GM12878 (cell line): ENCODE results near the gene BNIP2. TPM values are rescaled to one million over a fixed set of nuclear protein-coding genes. Genes with fewer than 3 reads are reported as not detected.

Experiments
- ASH2L ChIP-seq: fragments of 300-600, 200-600 bp; sonication (generic); IDR thresholded peaks from 2 replicates; pipeline ENCODE4 v1.6.1; 2017; ENCODE audit warnings: low read depth, mild to moderate bottlenecking, borderline replicate concordance
- BACH1 ChIP-seq: fragments of 450-650 bp; IDR thresholded peaks from 2 replicates; pipeline ENCODE4 v1.6.1; 2017; ENCODE audit warnings: mild to moderate bottlenecking, borderline replicate concordance
- CBFB ChIP-seq: IDR thresholded peaks from 2 replicates; pipeline ENCODE4 v1.6.1; 2016; ENCODE audit warnings: antibody characterized with exemption, low read depth
- CEBPB ChIP-seq, 2 experiments: fragments of 150-350 bp in 1 of 2; IDR thresholded peaks; 2 replicates each; pipeline ENCODE4 v1.6.1; 2012 to 2014; ENCODE audit warnings: low read depth in 2 of 2, low read length in 2 of 2, borderline replicate concordance in 1 of 2, inconsistent platforms in 1 of 2
- CHD2 ChIP-seq: IDR thresholded peaks from 2 replicates; pipeline ENCODE4 v1.6.1; 2011; ENCODE audit warnings: low read depth, low read length, improper control_type of control experiment, borderline replicate concordance
- CREB1 ChIP-seq: IDR thresholded peaks from 2 replicates; pipeline ENCODE4 v1.6.1; 2012; ENCODE audit warnings: low read depth, mild to moderate bottlenecking, inconsistent platforms
- EGR1 ChIP-seq, 2 experiments: IDR thresholded peaks; 1 replicate in 1 of 2; 2 replicates in 1 of 2; pipeline ENCODE4 v1.6.1; 2011 to 2012; ENCODE audit warnings: low read depth in 2 of 2, low read length in 2 of 2, borderline replicate concordance in 1 of 2, mild to moderate bottlenecking in 1 of 2, moderate library complexity in 1 of 2
- FOXM1 ChIP-seq: IDR thresholded peaks from 2 replicates; pipeline ENCODE4 v1.6.1; 2012; ENCODE audit warnings: low read depth, mild to moderate bottlenecking, inconsistent platforms, low read length, moderate library complexity
- HDAC6 ChIP-seq: fragments of 200-600 bp; sonication (generic); IDR thresholded peaks from one replicate; pipeline ENCODE4 v1.8.0; 2017; ENCODE audit warnings: antibody characterized with exemption; ENCODE audit not compliant: unreplicated experiment
- IKZF1 ChIP-seq: fragments of 450-650 bp; conservative IDR thresholded peaks from 2 replicates; pipeline ENCODE4 v1.6.1; 2017; ENCODE audit warnings: antibody characterized with exemption, mild to moderate bottlenecking
- JUND ChIP-seq: IDR thresholded peaks from 2 replicates; pipeline ENCODE4 v1.6.1; 2012; ENCODE audit warnings: low read depth, mild to moderate bottlenecking, low read length, improper control_type of control experiment, moderate library complexity
- MYB ChIP-seq: fragments of 150-350 bp; IDR thresholded peaks from 2 replicates; pipeline ENCODE4 v1.6.1; 2014; ENCODE audit warnings: mild to moderate bottlenecking, low read depth, low read length, borderline replicate concordance
- NFIC ChIP-seq: IDR thresholded peaks from 2 replicates; pipeline ENCODE4 v1.6.1; 2012; ENCODE audit warnings: low read depth, mild to moderate bottlenecking, inconsistent platforms, low read length, moderate library complexity
- NFXL1 ChIP-seq: fragments of 450-650 bp; IDR thresholded peaks from 2 replicates; pipeline ENCODE4 v1.6.1; 2017; ENCODE audit warnings: antibody characterized with exemption, mild to moderate bottlenecking, borderline replicate concordance
- NR2C1 ChIP-seq: fragments of 450-650 bp; IDR thresholded peaks from 2 replicates; pipeline ENCODE4 v1.6.1; 2017; ENCODE audit warnings: antibody characterized with exemption, mild to moderate bottlenecking, moderate library complexity
- NRF1 ChIP-seq: conservative IDR thresholded peaks from 2 replicates; pipeline ENCODE4 v1.6.1; 2011; ENCODE audit warnings: mild to moderate bottlenecking, low read depth, low read length, improper control_type of control experiment
- POLR2AphosphoS5 ChIP-seq: IDR thresholded peaks from 2 replicates; pipeline ENCODE4 v1.6.1; 2011; ENCODE audit warnings: mild to moderate bottlenecking, low read length, inconsistent platforms
- RAD21 ChIP-seq: IDR thresholded peaks from 2 replicates; pipeline ENCODE4 v1.6.1; 2011; ENCODE audit warnings: mild to moderate bottlenecking, low read depth, low read length, moderate library complexity; ENCODE audit not compliant: insufficient read depth
- SUPT20H ChIP-seq: IDR thresholded peaks from 2 replicates; pipeline ENCODE4 v1.6.1; 2011; ENCODE audit warnings: low read depth, mild to moderate bottlenecking, low read length, moderate library complexity, borderline replicate concordance; ENCODE audit not compliant: control insufficient read depth
- SUZ12 ChIP-seq: fragments of 200-600 bp; sonication (generic); IDR thresholded peaks from one replicate; pipeline ENCODE4 v1.6.1; 2018; ENCODE audit warnings: antibody characterized with exemption, mild to moderate bottlenecking; ENCODE audit not compliant: unreplicated experiment
- ZBED1 ChIP-seq: IDR thresholded peaks from 2 replicates; pipeline ENCODE4 v1.6.1; 2016; ENCODE audit warnings: borderline replicate concordance
- ZBTB40 ChIP-seq: fragments of 450-650 bp; IDR thresholded peaks from 2 replicates; pipeline ENCODE4 v1.6.1; 2016; ENCODE audit warnings: mild to moderate bottlenecking, moderate library complexity, borderline replicate concordance
- polyA plus RNA-seq, 11 experiments: library from polyadenylated mRNA; depleted of rRNA in 4 of 11; unstranded in 6 of 11; stranded (reverse) in 5 of 11; fragments of >200 nt; fragmentation: Nextera tagmentation in 4 of 11; fragmentation: Illumina TruSeq in 1 of 11; extraction: Ambion mirVana in 4 of 11; extraction: Trizol in 1 of 11; gene quantifications; 1 replicate in 1 of 11; 2 replicates in 10 of 11; pipeline versions ENCODE4 v1.2.1 to v1.2.3, GENCODE V29; 2011 to 2016; ENCODE audit warnings: inconsistent platforms in 2 of 11, missing spikeins in 2 of 11, low read depth in 1 of 11
- total RNA-seq, 4 experiments: library from RNA; depleted of rRNA in 3 of 4; stranded (reverse); fragments of >200 nt in 3 of 4; fragmentation: Illumina TruSeq in 1 of 4; extraction: Trizol in 1 of 4; gene quantifications; 2 replicates each; pipeline versions ENCODE4 v1.2.1 to v1.2.3, GENCODE V29; 2013 to 2021
- TF ChIP-seq, protein P1 (sequence below): IDR thresholded peaks from 2 replicates; pipeline ENCODE4 v1.6.1; 2011; ENCODE audit warnings: borderline replicate concordance, low read depth, mild to moderate bottlenecking, moderate library complexity, mixed read lengths, low read length; ENCODE audit not compliant: insufficient read depth; ENCODE audit errors: extremely low read length
- TF ChIP-seq, protein P2 (sequence below): fragments of 450-650 bp; IDR thresholded peaks from 2 replicates; pipeline ENCODE4 v1.6.1; 2016; ENCODE audit warnings: mild to moderate bottlenecking

The BNIP2 gene
- total and polyA plus RNA-seq, 10 of the 15 experiments (the other 5 are each of a cell fraction or from before 2014, with no cell fraction given) = 29.9 to 122 (median 67.7) TPM

DNA sequence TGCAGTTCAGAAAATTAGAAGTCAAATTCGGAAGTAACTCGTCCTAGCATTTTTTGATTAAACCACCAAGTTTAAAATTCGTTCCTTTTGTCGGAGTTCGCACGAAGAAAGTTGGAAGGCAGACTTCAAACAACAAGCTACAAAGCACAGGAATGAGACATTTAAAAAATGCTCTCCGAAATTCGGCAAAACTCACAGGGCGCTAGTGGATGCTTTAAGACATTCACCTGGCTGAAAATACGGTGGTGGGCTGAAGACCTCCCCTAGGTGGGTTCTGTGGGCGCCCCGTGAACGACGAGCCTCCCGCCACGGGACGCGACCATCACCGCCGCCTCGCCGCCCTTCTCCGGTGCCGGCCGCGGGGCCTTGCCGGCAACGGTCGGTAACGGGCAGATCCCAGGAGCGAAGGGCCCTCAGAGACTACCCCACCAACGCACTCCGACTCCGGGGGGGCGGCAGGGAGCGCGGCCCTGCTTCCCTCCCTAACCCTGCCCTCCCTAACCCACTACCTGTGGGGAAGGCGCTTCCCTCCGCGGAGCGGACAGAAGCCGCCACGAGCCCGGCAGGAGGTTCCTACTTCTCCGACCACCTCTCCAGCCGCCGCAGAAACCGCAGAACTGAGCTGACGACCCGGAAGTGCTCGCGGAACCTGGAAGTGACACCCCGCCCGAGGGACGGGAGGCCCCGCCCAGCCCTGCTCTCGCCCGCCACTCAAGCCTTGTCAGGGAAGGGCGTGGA lies 32.1 kb downstream of the BNIP2 start, which contains the start of gene GTF2A2 (continued):
- peak; percentile 58; the same call in 1 of the 2 replicates for TF ChIP-seq CREB1
- TF ChIP-seq IKZF1 = peak; percentile 91
- TF ChIP-seq NFXL1 = no peak
- peak; percentile 86 for TF ChIP-seq POLR2AphosphoS5
- TF ChIP-seq MYB = no peak
- peak; percentile 32; the same call in 1 of the 2 replicates for TF ChIP-seq CHD2
- TF ChIP-seq HDAC6 = no peak
- TF ChIP-seq NFIC = 0 out of 2 replicates have a peak, but pooled peaks have one; percentile 12
- TF ChIP-seq FOXM1 = 0 out of 2 replicates have a peak, but pooled peaks have one; percentile 20
- TF ChIP-seq CBFB = peak; percentile 99
- TF ChIP-seq RAD21 = no peak
- TF ChIP-seq JUND = no peak
- peak; percentile 97 for TF ChIP-seq NR2C1
- peak; percentile 74 for TF ChIP-seq BACH1
- no peak for TF ChIP-seq SUPT20H
- no peak for TF ChIP-seq NRF1
- TF ChIP-seq, protein P1, sequence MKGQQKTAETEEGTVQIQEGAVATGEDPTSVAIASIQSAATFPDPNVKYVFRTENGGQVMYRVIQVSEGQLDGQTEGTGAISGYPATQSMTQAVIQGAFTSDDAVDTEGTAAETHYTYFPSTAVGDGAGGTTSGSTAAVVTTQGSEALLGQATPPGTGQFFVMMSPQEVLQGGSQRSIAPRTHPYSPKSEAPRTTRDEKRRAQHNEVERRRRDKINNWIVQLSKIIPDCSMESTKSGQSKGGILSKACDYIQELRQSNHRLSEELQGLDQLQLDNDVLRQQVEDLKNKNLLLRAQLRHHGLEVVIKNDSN = no peak
- no peak for TF ChIP-seq ZBED1
- TF ChIP-seq CEBPB (IDR thresholded peaks at IDR 0.05; ENCODE audit: borderline replicate concordance in 1 of 2, low read depth in 2 of 2, low read length in 2 of 2) = no peak
- TF ChIP-seq SUZ12 = no peak
- TF ChIP-seq, protein P2, sequence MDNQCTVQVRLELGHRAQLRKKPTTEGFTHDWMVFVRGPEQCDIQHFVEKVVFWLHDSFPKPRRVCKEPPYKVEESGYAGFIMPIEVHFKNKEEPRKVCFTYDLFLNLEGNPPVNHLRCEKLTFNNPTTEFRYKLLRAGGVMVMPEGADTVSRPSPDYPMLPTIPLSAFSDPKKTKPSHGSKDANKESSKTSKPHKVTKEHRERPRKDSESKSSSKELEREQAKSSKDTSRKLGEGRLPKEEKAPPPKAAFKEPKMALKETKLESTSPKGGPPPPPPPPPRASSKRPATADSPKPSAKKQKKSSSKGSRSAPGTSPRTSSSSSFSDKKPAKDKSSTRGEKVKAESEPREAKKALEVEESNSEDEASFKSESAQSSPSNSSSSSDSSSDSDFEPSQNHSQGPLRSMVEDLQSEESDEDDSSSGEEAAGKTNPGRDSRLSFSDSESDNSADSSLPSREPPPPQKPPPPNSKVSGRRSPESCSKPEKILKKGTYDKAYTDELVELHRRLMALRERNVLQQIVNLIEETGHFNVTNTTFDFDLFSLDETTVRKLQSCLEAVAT = peak; percentile 98
- TF ChIP-seq ASH2L = no peak; the same call in 1 of the 2 replicates
- peak; percentile 93 for TF ChIP-seq ZBTB40
- peak in 1 of 2 experiments; percentile 30; a peak in 1 of 3 replicates for TF ChIP-seq EGR1 (IDR thresholded peaks at IDR 0.05; ENCODE audit: borderline replicate concordance in 1 of 2, low read depth in 2 of 2, low read length in 2 of 2)
